ENCODE measurements around the gene SORBS2. TPM values are rescaled to one million over a fixed set of nuclear protein-coding genes. Genes with fewer than 3 reads are reported as not detected.

The SORBS2 gene
- total RNA-seq, 4 donors from 2014 or later: 290 to 437 (median 377) TPM

- Histone ChIP-seq H3K9me3 (no peaks in the 10 kb centered on the region), H3K36me3 (peaks cover 0 to 20% of the 10 kb centered on the region in 2 donors), H3K27me3 (no peaks in the 10 kb centered on the region), H3K27ac (no peak overlapping the region), H3K4me1 (no peaks in the 10 kb centered on the region), H3K4me3 (replicated peaks in 1 of 3) (no peak overlapping the region)
- no peak for DNase-seq
- no peak for TF ChIP-seq POLR2A (IDR thresholded peaks at IDR 0.05)
- no peak for TF ChIP-seq CTCF (IDR thresholded peaks at IDR 0.05)
- intact Hi-C loops (cut with DNase I): no loop called here
- WGBS, 2 donors: 92 to 95% methylated on average over 3 of the region's 3 CpGs
These were observed 209.6 kb downstream of the SORBS2 start for GRCh38 chr4:185602397-185602796.

- intact Hi-C loops (cut with DNase I): no loop called here
These were observed 211.1 kb downstream of the SORBS2 start for GRCh38 chr4:185600801-185601434.

GRCh38 chr4:185599553-185600243 is 212.3 kb downstream of the SORBS2 start:
- H3K9me3 ChIP-seq: no peaks in the 10 kb centered on the region
- no peak for DNase-seq
- no peak overlapping the region for H3K4me3 ChIP-seq (replicated peaks in 1 of 3)
- no peak for TF ChIP-seq CTCF (IDR thresholded peaks at IDR 0.05)
- no peak for TF ChIP-seq POLR2A (IDR thresholded peaks at IDR 0.05)
- H3K27ac ChIP-seq: no peak overlapping the region
- intact Hi-C loops (cut with DNase I): loop anchor here (5.0 kb wide), 1 partner anchor 127 kb away; the partner anchor contains the start of gene CCDC110
- no peaks in the 10 kb centered on the region for H3K4me1 ChIP-seq
- H3K27me3 ChIP-seq: no peaks in the 10 kb centered on the region
- H3K36me3 ChIP-seq: peaks cover 0 to 12% of the 10 kb centered on the region in 2 donors
- WGBS, 2 donors: 85 to 94% methylated on average over 12 of the region's 12 CpGs

More at GRCh38 chr4:185600801-185601434, 211.1 kb downstream of the SORBS2 start:
- no peak for DNase-seq
- no peak overlapping the region for H3K27ac ChIP-seq
- H3K9me3 ChIP-seq: no peaks in the 10 kb centered on the region
- WGBS, 2 donors: 85 to 88% methylated on average over 9 of the region's 9 CpGs
- H3K4me1 ChIP-seq: no peaks in the 10 kb centered on the region
- H3K36me3 ChIP-seq: peaks cover 0 to 12% of the 10 kb centered on the region in 2 donors
- H3K27me3 ChIP-seq: no peaks in the 10 kb centered on the region
- TF ChIP-seq POLR2A (IDR thresholded peaks at IDR 0.05) (no peak), CTCF (IDR thresholded peaks at IDR 0.05) (no peak)
- H3K4me3 ChIP-seq (replicated peaks in 1 of 3): no peak overlapping the region

GRCh38 chr4:185598846-185599552 is 213.0 kb downstream of the SORBS2 start:
- intact Hi-C loops (cut with DNase I): loop anchor here (5.0 kb wide), 1 partner anchor 127 kb away; the partner anchor contains the start of gene CCDC110
- no peak for DNase-seq
- no peak overlapping the region for H3K27ac ChIP-seq

More at GRCh38 chr4:185598846-185599552, 213.0 kb downstream of the SORBS2 start:
- H3K36me3 ChIP-seq: peaks cover 0 to 9% of the 10 kb centered on the region in 2 donors
- no peaks in the 10 kb centered on the region for H3K9me3 ChIP-seq
- H3K27me3 ChIP-seq: no peaks in the 10 kb centered on the region
- 75 to 80% methylated on average over 7 of the region's 7 CpGs for WGBS, 2 donors
- TF ChIP-seq POLR2A (IDR thresholded peaks at IDR 0.05) (no peak), CTCF (IDR thresholded peaks at IDR 0.05) (no peak)
- no peaks in the 10 kb centered on the region for H3K4me1 ChIP-seq
- H3K4me3 ChIP-seq (replicated peaks in 1 of 3): no peak overlapping the region

Measured in thyroid gland (tissue), 4 donors.